Neural crest cell (in vitro differentiated cells): ENCODE results near the gene CYP2W1. TPM values are rescaled to one million over a fixed set of nuclear protein-coding genes. Genes with fewer than 3 reads are reported as not detected.

Experiments used
- DNase-seq: peaks from one replicate; pipeline ENCODE4 v3.0.0; 2021; ENCODE audit warnings: low read depth, mixed read lengths, low spot score
- H3K27ac Mint-ChIP-seq: one replicate; pipeline ENCODE4 v1.8.0; 2021; ENCODE audit warnings: mild to moderate bottlenecking, mixed read lengths; ENCODE audit not compliant: unreplicated experiment
- H3K27me3 Mint-ChIP-seq: 2 replicates; pipeline ENCODE4 v1.8.0; 2021; ENCODE audit warnings: low read depth, mild to moderate bottlenecking, mixed read lengths
- H3K36me3 Mint-ChIP-seq: 2 replicates; pipeline ENCODE4 v1.8.0; 2021; ENCODE audit warnings: low read depth, mild to moderate bottlenecking, mixed read lengths
- H3K4me1 Mint-ChIP-seq: 2 replicates; pipeline ENCODE4 v1.8.0; 2021; ENCODE audit warnings: mixed read lengths
- H3K4me3 Mint-ChIP-seq: one replicate; pipeline ENCODE4 v1.8.0; 2021; ENCODE audit warnings: mild to moderate bottlenecking, mixed read lengths
- H3K9me3 Mint-ChIP-seq: 2 replicates; pipeline ENCODE4 v1.8.0; 2021; ENCODE audit warnings: mixed read lengths
- CTCF ChIP-seq: fragments of 200-600 bp; sonication (generic); conservative IDR thresholded peaks from 2 replicates; pipeline ENCODE4 v1.5.0; 2021; ENCODE audit warnings: antibody characterized with exemption, mild to moderate bottlenecking
- total RNA-seq: library from RNA; stranded (reverse); gene quantifications from 2 replicates; pipeline ENCODE4 v1.2.1, GENCODE V29; 2021

CYP2W1 gene
- total RNA-seq, 1 donor from 2014 or later, result not detected

- DNase-seq, result no peak
- Mint-ChIP-seq H3K27ac (no peak overlapping the region), H3K9me3 (no peaks in the 10 kb centered on the region), H3K4me3 (peak overlapping the region; percentile 75), H3K36me3 (peaks cover 9% of the 10 kb centered on the region), H3K4me1 (peaks cover 20% of the 10 kb centered on the region), H3K27me3 (peaks cover 2% of the 10 kb centered on the region)
- no peak for TF ChIP-seq CTCF
Observed at GRCh38 chr7:1026721-1027161, 43.8 kb downstream of the CYP2W1 start.

GRCh38 chr7:1027242-1028043 lies 44.5 kb downstream of the CYP2W1 start:
- peak; percentile 35 for DNase-seq
- Mint-ChIP-seq H3K36me3 (peaks cover 6% of the 10 kb centered on the region), H3K4me3 (peak overlapping the region; percentile 90), H3K27ac (no peak overlapping the region), H3K4me1 (peaks cover 20% of the 10 kb centered on the region), H3K27me3 (peaks cover 2% of the 10 kb centered on the region), H3K9me3 (no peaks in the 10 kb centered on the region)
- no peak for TF ChIP-seq CTCF

GRCh38 chr7:1028044-1028770 lies 45.2 kb downstream of the CYP2W1 start:
- peaks cover 23% of the 10 kb centered on the region for H3K4me1 Mint-ChIP-seq
- peak; percentile 73 for DNase-seq
- H3K4me3 Mint-ChIP-seq, result no peak overlapping the region
- peaks cover 2% of the 10 kb centered on the region for H3K36me3 Mint-ChIP-seq
- H3K27ac Mint-ChIP-seq, result no peak overlapping the region
- no peaks in the 10 kb centered on the region for H3K9me3 Mint-ChIP-seq
- peaks cover 2% of the 10 kb centered on the region for H3K27me3 Mint-ChIP-seq
- no peak for TF ChIP-seq CTCF

GRCh38 chr7:1028775-1029636 lies 46.0 kb downstream of the CYP2W1 start:
- Mint-ChIP-seq H3K27me3 (peaks cover 2% of the 10 kb centered on the region), H3K9me3 (no peaks in the 10 kb centered on the region), H3K4me3 (peak overlapping the region; percentile 81), H3K36me3 (peaks cover 3% of the 10 kb centered on the region), H3K27ac (peak overlapping the region; percentile 46), H3K4me1 (peaks cover 23% of the 10 kb centered on the region)
- TF ChIP-seq CTCF, result no peak
- DNase-seq, result peak; percentile 32
